Loucy (cell line): ENCODE measurements around the gene CAVIN1.

ENCODE experiments used
- H2AFZ ChIP-seq: fragments of 200-600 bp; sonication (generic); 2 replicates; pipeline ENCODE4 v1.6.0; 2016; ENCODE audit warnings: antibody characterized with exemption, mild to moderate bottlenecking, low read length, moderate library complexity
- H3F3A ChIP-seq: fragments of 200-600 bp; 2 replicates; pipeline ENCODE4 v1.6.0; 2016; ENCODE audit warnings: antibody characterized with exemption, low read depth, mild to moderate bottlenecking
- H3K27me3 ChIP-seq: fragments of 200-600 bp; sonication (generic); 2 replicates; pipeline ENCODE4 v1.6.1; 2014; ENCODE audit warnings: low read length, mild to moderate bottlenecking; ENCODE audit not compliant: insufficient read depth, poor library complexity, severe bottlenecking
- H3K36me3 ChIP-seq: fragments of 200-600 bp; sonication (generic); 2 replicates; pipeline ENCODE4 v1.6.1; 2016; ENCODE audit warnings: low read length; ENCODE audit not compliant: insufficient read depth
- H3K4me1 ChIP-seq: fragments of 200-600 bp; sonication (generic); 2 replicates; pipeline ENCODE4 v1.5.1; 2014; ENCODE audit warnings: low read length, mild to moderate bottlenecking; ENCODE audit not compliant: insufficient read depth, poor library complexity, severe bottlenecking
- H3K4me2 ChIP-seq: fragments of 200-600 bp; sonication (generic); 2 replicates; pipeline ENCODE4 v1.6.0; 2014; ENCODE audit warnings: antibody characterized with exemption, low read length, low read depth, mild to moderate bottlenecking; ENCODE audit not compliant: poor library complexity, severe bottlenecking
- H3K4me3 ChIP-seq: fragments of 200-600 bp; sonication (generic); 2 replicates; pipeline ENCODE4 v1.5.1; 2014; ENCODE audit warnings: low read length, mild to moderate bottlenecking, mixed read lengths; ENCODE audit not compliant: poor library complexity, severe bottlenecking
- H3K79me2 ChIP-seq: fragments of 200-600 bp; sonication (generic); 2 replicates; pipeline ENCODE4 v1.6.1; 2014; ENCODE audit warnings: low read length; ENCODE audit not compliant: insufficient read depth
- H3K9ac ChIP-seq: fragments of 200-600 bp; sonication (generic); 2 replicates; pipeline ENCODE4 v1.6.0; 2014; ENCODE audit warnings: mild to moderate bottlenecking, low read depth, low read length, moderate library complexity; ENCODE audit not compliant: poor library complexity, severe bottlenecking
- H3K9me2 ChIP-seq: fragments of 200-600 bp; sonication (generic); replicated peaks from 2 replicates; pipeline ENCODE4 v1.6.1; 2016; ENCODE audit warnings: low read depth, low read length, mixed read lengths
- H3K9me3 ChIP-seq: fragments of 200-600 bp; sonication (generic); 2 replicates; pipeline ENCODE4 v1.6.1; 2014; ENCODE audit warnings: mild to moderate bottlenecking, antibody characterized with exemption, low read length, low read depth; ENCODE audit not compliant: insufficient read depth
- H4K20me1 ChIP-seq: fragments of 200-600 bp; sonication (generic); 2 replicates; pipeline ENCODE4 v1.6.0; 2014; ENCODE audit warnings: antibody characterized with exemption, low read length, mild to moderate bottlenecking; ENCODE audit not compliant: insufficient read depth, poor library complexity, severe bottlenecking
- EZH2phosphoT487 ChIP-seq: fragments of 200-600 bp; IDR thresholded peaks from 2 replicates; pipeline ENCODE4 v1.6.1; 2018; ENCODE audit warnings: antibody characterized with exemption, mild to moderate bottlenecking, moderate library complexity, borderline replicate concordance
- TF ChIP-seq, protein P1 (sequence below): fragments of 200-600 bp; sonication (generic); conservative IDR thresholded peaks from 2 replicates; pipeline ENCODE4 v1.5.1; 2014; ENCODE audit warnings: mild to moderate bottlenecking, antibody characterized with exemption, low read length

The CAVIN1 gene, protein sequence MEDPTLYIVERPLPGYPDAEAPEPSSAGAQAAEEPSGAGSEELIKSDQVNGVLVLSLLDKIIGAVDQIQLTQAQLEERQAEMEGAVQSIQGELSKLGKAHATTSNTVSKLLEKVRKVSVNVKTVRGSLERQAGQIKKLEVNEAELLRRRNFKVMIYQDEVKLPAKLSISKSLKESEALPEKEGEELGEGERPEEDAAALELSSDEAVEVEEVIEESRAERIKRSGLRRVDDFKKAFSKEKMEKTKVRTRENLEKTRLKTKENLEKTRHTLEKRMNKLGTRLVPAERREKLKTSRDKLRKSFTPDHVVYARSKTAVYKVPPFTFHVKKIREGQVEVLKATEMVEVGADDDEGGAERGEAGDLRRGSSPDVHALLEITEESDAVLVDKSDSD

DNA sequence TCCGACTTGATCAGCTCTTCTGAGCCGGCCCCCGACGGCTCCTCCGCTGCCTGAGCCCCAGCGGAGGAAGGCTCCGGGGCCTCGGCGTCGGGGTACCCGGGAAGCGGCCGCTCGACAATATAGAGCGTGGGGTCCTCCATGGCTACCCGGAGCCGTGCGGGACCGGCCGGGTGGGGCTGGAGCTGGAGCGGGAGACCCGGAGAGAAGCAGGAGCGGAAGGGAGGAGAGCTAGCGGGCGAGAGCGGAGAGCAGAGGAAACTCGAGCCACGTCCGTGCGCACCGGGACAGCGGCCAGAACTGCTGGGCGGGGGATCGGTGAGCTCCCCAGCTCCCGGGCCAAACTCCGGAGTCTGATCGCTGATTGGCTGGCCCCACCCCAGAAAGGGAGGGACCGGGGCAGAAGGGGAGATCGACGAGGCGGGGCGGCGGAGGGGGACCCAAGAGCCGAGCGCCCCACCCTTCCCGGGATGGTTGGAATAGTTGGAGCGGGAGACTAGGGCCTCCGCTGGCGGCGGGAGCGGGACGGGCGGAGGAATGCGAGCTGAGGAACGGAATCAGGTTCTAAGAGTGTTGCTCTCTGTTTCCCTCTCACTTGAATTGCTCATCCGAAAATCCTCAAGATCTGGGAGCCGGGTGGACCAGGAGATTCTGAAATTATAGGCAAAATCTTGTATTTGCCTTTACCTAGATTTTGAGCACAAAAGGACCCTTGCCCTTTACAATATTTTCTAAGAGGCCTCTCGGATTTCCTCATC, at the start of gene CAVIN1:
Gene CAVIN1 (minus strand): TSS at position 299 of the 755 bp plus-strand sequence. CDS start 159 bp downstream, at position 140.
- no peaks in the 10 kb centered on the region for H3K36me3 ChIP-seq
- no peak within 1 kb of the TSS for H3K4me2 ChIP-seq
- H2AFZ ChIP-seq, result no peak within 1 kb of the TSS
- no peaks in the 10 kb centered on the region for H3F3A ChIP-seq
- no peak within 1 kb of the TSS for H3K4me3 ChIP-seq
- no peaks in the 10 kb centered on the region for H3K27me3 ChIP-seq
- no peaks in the 10 kb centered on the region for H3K4me1 ChIP-seq
- H3K9me3 ChIP-seq, result no peaks in the 10 kb centered on the region
- no peaks in the 10 kb centered on the region for H4K20me1 ChIP-seq
- TF ChIP-seq EZH2phosphoT487, result no peak
- TF ChIP-seq, protein P1, sequence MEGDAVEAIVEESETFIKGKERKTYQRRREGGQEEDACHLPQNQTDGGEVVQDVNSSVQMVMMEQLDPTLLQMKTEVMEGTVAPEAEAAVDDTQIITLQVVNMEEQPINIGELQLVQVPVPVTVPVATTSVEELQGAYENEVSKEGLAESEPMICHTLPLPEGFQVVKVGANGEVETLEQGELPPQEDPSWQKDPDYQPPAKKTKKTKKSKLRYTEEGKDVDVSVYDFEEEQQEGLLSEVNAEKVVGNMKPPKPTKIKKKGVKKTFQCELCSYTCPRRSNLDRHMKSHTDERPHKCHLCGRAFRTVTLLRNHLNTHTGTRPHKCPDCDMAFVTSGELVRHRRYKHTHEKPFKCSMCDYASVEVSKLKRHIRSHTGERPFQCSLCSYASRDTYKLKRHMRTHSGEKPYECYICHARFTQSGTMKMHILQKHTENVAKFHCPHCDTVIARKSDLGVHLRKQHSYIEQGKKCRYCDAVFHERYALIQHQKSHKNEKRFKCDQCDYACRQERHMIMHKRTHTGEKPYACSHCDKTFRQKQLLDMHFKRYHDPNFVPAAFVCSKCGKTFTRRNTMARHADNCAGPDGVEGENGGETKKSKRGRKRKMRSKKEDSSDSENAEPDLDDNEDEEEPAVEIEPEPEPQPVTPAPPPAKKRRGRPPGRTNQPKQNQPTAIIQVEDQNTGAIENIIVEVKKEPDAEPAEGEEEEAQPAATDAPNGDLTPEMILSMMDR, result no peak
- H3K9me2 ChIP-seq, result no peaks in the 10 kb centered on the region
- no peaks in the 10 kb centered on the region for H3K79me2 ChIP-seq
- H3K9ac ChIP-seq, result no peak within 1 kb of the TSS

DNA sequence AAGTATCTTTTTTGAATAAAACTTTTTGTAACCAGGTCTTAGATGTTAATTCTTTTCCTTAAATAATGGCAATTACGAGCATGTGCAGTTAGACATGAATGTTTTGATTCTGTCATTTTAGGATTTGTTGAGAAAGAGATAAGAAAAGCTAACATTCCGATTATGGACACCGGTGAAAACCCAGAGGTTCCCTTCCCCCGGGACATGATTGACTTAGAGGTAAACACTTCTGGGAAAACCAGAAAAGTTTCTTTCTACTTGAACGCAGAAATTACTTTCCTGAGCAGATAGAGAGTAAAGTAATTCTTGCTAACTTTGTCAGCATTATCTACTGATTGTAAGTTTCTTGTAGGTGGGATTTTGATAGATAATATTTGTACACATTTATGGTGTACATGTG, 44.8 kb upstream of the CAVIN1 start:
- Histone ChIP-seq H3K27me3 (no peaks in the 10 kb centered on the region), H3K36me3 (no peaks in the 10 kb centered on the region), H3K4me2 (no peak overlapping the region), H3K9me2 (no peaks in the 10 kb centered on the region), H3K9me3 (no peaks in the 10 kb centered on the region), H3F3A (no peaks in the 10 kb centered on the region), H3K79me2 (no peaks in the 10 kb centered on the region), H4K20me1 (no peaks in the 10 kb centered on the region), H3K4me1 (no peaks in the 10 kb centered on the region), H3K4me3 (no peak overlapping the region), H3K9ac (no peak overlapping the region), H2AFZ (no peak overlapping the region)
- TF ChIP-seq, protein P1, result no peak
- TF ChIP-seq EZH2phosphoT487, result no peak

DNA sequence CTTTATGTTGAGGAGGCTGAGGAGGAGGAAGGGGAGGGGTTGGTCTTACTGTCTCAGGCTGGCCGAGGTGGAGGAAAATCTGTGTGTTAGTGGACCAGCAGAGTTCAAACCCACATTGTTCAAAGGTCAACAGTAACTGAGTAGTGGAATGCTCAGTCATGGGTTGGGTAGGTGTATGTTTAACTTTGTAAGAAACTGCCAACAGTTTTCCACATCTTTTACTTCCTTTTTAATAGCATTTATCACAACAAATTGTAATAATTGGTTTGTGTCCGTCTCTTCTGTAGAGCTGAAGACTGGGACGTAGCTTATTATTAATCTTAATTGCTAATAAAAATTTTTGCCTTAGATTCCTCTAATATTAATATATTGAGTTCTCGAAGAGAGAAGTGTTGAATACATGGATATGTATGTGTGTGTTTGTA, 40.9 kb upstream of the CAVIN1 start:
- Histone ChIP-seq H3K9me3 (no peaks in the 10 kb centered on the region), H3F3A (peaks cover 8% of the 10 kb centered on the region), H3K9ac (no peak overlapping the region), H3K4me2 (no peak overlapping the region), H4K20me1 (peaks cover 3% of the 10 kb centered on the region), H3K4me3 (no peak overlapping the region), H3K79me2 (no peaks in the 10 kb centered on the region), H3K4me1 (peaks cover 14% of the 10 kb centered on the region), H3K27me3 (no peaks in the 10 kb centered on the region), H3K9me2 (no peaks in the 10 kb centered on the region), H2AFZ (no peak overlapping the region), H3K36me3 (no peaks in the 10 kb centered on the region)
- TF ChIP-seq EZH2phosphoT487, result no peak
- TF ChIP-seq, protein P1, result no peak
